HepG2 (cell line): ENCODE results near the gene KIF1C. TPM values are rescaled to one million over a fixed set of nuclear protein-coding genes. Genes with fewer than 3 reads are reported as not detected.

ENCODE experiments used
- ATF2 ChIP-seq: sonication (generic); formaldehyde crosslinking; IDR thresholded peaks from 2 replicates; pipeline ENCODE4 v1.4.0; 2020; ENCODE audit warnings: missing genetic modification reagents
- BRF2 ChIP-seq: sonication (generic); formaldehyde crosslinking; IDR thresholded peaks from 2 replicates; pipeline ENCODE4 v1.8.1; 2022; ENCODE audit warnings: mild to moderate bottlenecking, missing genetic modification reagents
- GMEB2 ChIP-seq: IDR thresholded peaks from 2 replicates; pipeline ENCODE4 v1.6.1; 2016; ENCODE audit warnings: missing biosample characterization, missing genetic modification reagents, low read depth
- HOXA7 ChIP-seq: sonication (generic); formaldehyde crosslinking; IDR thresholded peaks from 2 replicates; pipeline ENCODE4 v1.8.1; 2022; ENCODE audit warnings: mild to moderate bottlenecking, missing genetic modification reagents, moderate library complexity
- JUNB ChIP-seq: sonication (generic); formaldehyde crosslinking; IDR thresholded peaks from 2 replicates; pipeline ENCODE4 v1.8.0; 2022; ENCODE audit warnings: missing genetic modification reagents, mild to moderate bottlenecking, borderline replicate concordance
- PAXIP1 ChIP-seq: sonication (generic); formaldehyde crosslinking; conservative IDR thresholded peaks from 2 replicates; pipeline ENCODE4 v1.4.0; 2020; ENCODE audit warnings: mild to moderate bottlenecking, missing genetic modification reagents, moderate library complexity
- RBM22 ChIP-seq: fragments of 200-400 bp; formaldehyde crosslinking; optimal IDR thresholded peaks from 2 replicates; pipeline ENCODE3; 2017; ENCODE audit warnings: mild to moderate bottlenecking, low read length, moderate library complexity
- RFX3 ChIP-seq: IDR thresholded peaks from 2 replicates; pipeline ENCODE4 v1.6.1; 2016; ENCODE audit warnings: missing biosample characterization, missing genetic modification reagents
- SIX1 ChIP-seq: sonication (generic); formaldehyde crosslinking; IDR thresholded peaks from 2 replicates; pipeline ENCODE4 v1.4.0; 2020; ENCODE audit warnings: missing genetic modification reagents, borderline replicate concordance
- ZFP41 ChIP-seq: sonication (generic); formaldehyde crosslinking; IDR thresholded peaks from 2 replicates; pipeline ENCODE4 v1.4.0; 2020; ENCODE audit warnings: mild to moderate bottlenecking, missing genetic modification reagents, borderline replicate concordance
- ZNF142 ChIP-seq: sonication (generic); formaldehyde crosslinking; IDR thresholded peaks from 2 replicates; pipeline ENCODE4 v1.4.0; 2020; ENCODE audit warnings: missing genetic modification reagents
- ZNF367 ChIP-seq: sonication (generic); formaldehyde crosslinking; IDR thresholded peaks from 2 replicates; pipeline ENCODE4 v1.4.0; 2020; ENCODE audit warnings: missing genetic modification reagents, borderline replicate concordance
- ZNF563 ChIP-seq: sonication (generic); formaldehyde crosslinking; IDR thresholded peaks from 2 replicates; pipeline ENCODE4 v1.8.0; 2022; ENCODE audit warnings: mild to moderate bottlenecking, moderate library complexity, missing genetic modification reagents
- ZNF660 ChIP-seq: sonication (generic); formaldehyde crosslinking; IDR thresholded peaks from 2 replicates; pipeline ENCODE4 v1.5.1; 2020; ENCODE audit warnings: mild to moderate bottlenecking, low read depth, missing genetic modification reagents, borderline replicate concordance
- polyA plus RNA-seq, 8 experiments: library from polyadenylated mRNA; depleted of rRNA in 3 of 8; stranded (reverse) in 7 of 8; unstranded in 1 of 8; fragments of >200 nt; fragmentation: Illumina TruSeq in 4 of 8; extraction: Trizol in 4 of 8; gene quantifications; 2 replicates each; pipeline versions ENCODE4 v1.2.1 to v1.2.3, GENCODE V29; 2011 to 2016; ENCODE audit warnings: low read depth in 4 of 8, missing spikeins in 1 of 8, mixed read lengths in 1 of 8; ENCODE audit not compliant: insufficient read depth in 1 of 8
- total RNA-seq, 5 experiments: library from RNA; depleted of rRNA; stranded (reverse); fragments of >200 nt; fragmentation: Illumina TruSeq; extraction: Trizol; gene quantifications; 2 replicates each; pipeline ENCODE4 v1.2.3, GENCODE V29; 2016; ENCODE audit warnings: low read depth in 1 of 5

The KIF1C gene
- total and polyA plus RNA-seq, 2 of the 13 experiments (the other 11 are each of a cell fraction or from before 2014, with no cell fraction given), result 70.0 to 104 TPM

- TF ChIP-seq PAXIP1 (CRISPR knock-in tag) (peak; percentile 38; the same call in 1 of the 2 replicates), SIX1 (CRISPR knock-in tag) (no peak), ZNF563 (peak; percentile 58; the same call in 1 of the 2 replicates), ZFP41 (CRISPR knock-in tag) (no peak), RBM22 (no peak), GMEB2 (peak; percentile 88), ZNF142 (CRISPR knock-in tag) (peak; percentile 83), ZNF660 (no peak), ZNF367 (CRISPR knock-in tag) (no peak), ATF2 (CRISPR knock-in tag) (no peak; the same call in 1 of the 2 replicates), RFX3 (CRISPR knock-in tag) (no peak), BRF2 (0 out of 2 replicates have a peak, but pooled peaks have one; percentile 22), HOXA7 (no peak), JUNB (CRISPR knock-in tag) (no peak)
Observed at GRCh38 chr17:4986951-4987766, 10.6 kb upstream of the KIF1C start, which contains the start of gene CAMTA2 (continued).
